BLaER1 treated with 17β-estradiol and CSF1 and Interleukin-3, amounts not matched to agents 10 nM and 100 nM (cell line): ENCODE measurements around the gene OFD1.

Experiments used
- H3K27ac ChIP-seq, 11 experiments: shearing (Covaris generic); formaldehyde crosslinking; 2 replicates each; pipeline ENCODE4 v1.8.1; 2022
- H3K27me3 ChIP-seq, 11 experiments: shearing (Covaris generic); formaldehyde crosslinking; 2 replicates each; pipeline ENCODE4 v1.8.1; 2022
- H3K36me3 ChIP-seq, 11 experiments: shearing (Covaris generic); formaldehyde crosslinking; 2 replicates each; pipeline ENCODE4 v1.8.1; 2022
- H3K4me1 ChIP-seq, 10 experiments: shearing (Covaris generic); formaldehyde crosslinking; 2 replicates each; pipeline ENCODE4 v1.8.1; 2022
- H3K4me2 ChIP-seq, 11 experiments: shearing (Covaris generic); formaldehyde crosslinking; 2 replicates each; pipeline ENCODE4 v1.8.1; 2022
- H3K4me3 ChIP-seq, 10 experiments: shearing (Covaris generic); formaldehyde crosslinking; 2 replicates each; pipeline ENCODE4 v1.8.1; 2022
- H3K9ac ChIP-seq, 11 experiments: shearing (Covaris generic); formaldehyde crosslinking; 2 replicates each; pipeline ENCODE4 v1.8.1; 2022
- H3K9me3 ChIP-seq, 11 experiments: shearing (Covaris generic); formaldehyde crosslinking; replicated peaks in 1 of 11; 2 replicates each; pipeline ENCODE4 v1.8.1; 2022
- H4K20me1 ChIP-seq, 11 experiments: shearing (Covaris generic); formaldehyde crosslinking; 2 replicates each; pipeline ENCODE4 v1.8.1; 2022
- Cebpa-rat ChIP-seq, 11 experiments: shearing (Covaris generic); IDR thresholded peaks; 2 replicates each; pipeline ENCODE4 v1.8.1; 2022

OFD1 gene

DNA sequence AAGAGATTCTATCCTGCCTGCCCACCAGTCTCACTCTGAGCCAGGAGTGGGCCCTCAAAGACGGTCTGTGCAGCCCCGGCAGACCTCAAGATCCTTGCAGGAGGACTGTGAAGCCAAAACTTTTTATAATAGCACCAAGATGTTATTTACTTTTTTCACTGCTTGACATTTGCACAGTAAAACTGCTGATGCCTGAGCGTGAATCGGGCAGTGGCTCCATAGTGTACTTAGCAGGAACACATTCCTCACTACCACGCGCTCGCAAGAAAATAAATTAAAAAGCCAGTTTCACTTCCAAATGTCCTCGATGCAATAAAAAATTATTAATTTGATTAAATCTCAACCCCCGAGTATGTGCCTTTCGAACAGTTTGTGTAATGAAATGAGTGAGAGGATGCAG, 59.9 kb downstream of the OFD1 start:
- peaks cover 0 to 8% (median 0%) of the 10 kb centered on the region in 11 experiments; a peak in 6 of 22 replicates for H4K20me1 ChIP-seq
- no peaks in the 10 kb centered on the region for H3K36me3 ChIP-seq
- no peak for TF ChIP-seq Cebpa-rat (IDR thresholded peaks at IDR 0.05)
- H3K4me2 ChIP-seq, result no peak overlapping the region
- peaks cover 0 to 11% (median under 1%) of the 10 kb centered on the region in 11 experiments; a peak in 7 of 22 replicates for H3K9me3 ChIP-seq
- H3K4me3 ChIP-seq, result no peak overlapping the region
- H3K27ac ChIP-seq, result no peak overlapping the region
- no peaks in the 10 kb centered on the region for H3K4me1 ChIP-seq
- peaks cover 93 to 100% (median 99%) of the 10 kb centered on the region in 11 experiments for H3K27me3 ChIP-seq
- H3K9ac ChIP-seq, result no peak overlapping the region

DNA sequence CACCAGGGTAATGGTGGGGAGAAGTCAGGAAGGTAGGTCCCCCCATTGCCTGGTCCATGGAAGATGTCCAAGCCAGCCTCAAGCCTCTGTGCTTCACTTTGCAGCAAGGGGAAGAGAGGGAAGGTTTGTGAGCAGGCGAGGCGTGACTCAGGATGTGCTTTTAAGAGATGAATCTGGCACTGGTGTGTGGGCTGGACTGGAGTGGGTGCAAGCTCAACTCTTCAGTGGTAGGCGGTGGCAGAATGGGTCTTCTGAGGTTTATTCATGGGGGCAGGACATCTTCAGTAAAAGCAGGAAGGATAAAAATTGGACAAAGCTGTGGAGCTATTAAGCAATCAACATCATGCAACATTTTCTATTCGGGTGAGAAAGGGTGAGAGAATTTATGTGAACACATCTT, 63.0 kb downstream of the OFD1 start:
- H3K9ac ChIP-seq, result no peak overlapping the region
- H4K20me1 ChIP-seq, result peaks cover 0 to 12% (median 0%) of the 10 kb centered on the region in 11 experiments; a peak in 6 of 22 replicates
- no peak overlapping the region for H3K4me2 ChIP-seq
- H3K4me3 ChIP-seq, result no peak overlapping the region
- no peaks in the 10 kb centered on the region for H3K36me3 ChIP-seq
- no peaks in the 10 kb centered on the region for H3K4me1 ChIP-seq
- H3K27me3 ChIP-seq, result peaks cover 95 to 100% (median 100%) of the 10 kb centered on the region in 11 experiments
- peaks cover 0 to 27% (median 9%) of the 10 kb centered on the region in 11 experiments; a peak in 14 of 22 replicates for H3K9me3 ChIP-seq
- TF ChIP-seq Cebpa-rat (IDR thresholded peaks at IDR 0.05), result no peak
- no peak overlapping the region for H3K27ac ChIP-seq

DNA sequence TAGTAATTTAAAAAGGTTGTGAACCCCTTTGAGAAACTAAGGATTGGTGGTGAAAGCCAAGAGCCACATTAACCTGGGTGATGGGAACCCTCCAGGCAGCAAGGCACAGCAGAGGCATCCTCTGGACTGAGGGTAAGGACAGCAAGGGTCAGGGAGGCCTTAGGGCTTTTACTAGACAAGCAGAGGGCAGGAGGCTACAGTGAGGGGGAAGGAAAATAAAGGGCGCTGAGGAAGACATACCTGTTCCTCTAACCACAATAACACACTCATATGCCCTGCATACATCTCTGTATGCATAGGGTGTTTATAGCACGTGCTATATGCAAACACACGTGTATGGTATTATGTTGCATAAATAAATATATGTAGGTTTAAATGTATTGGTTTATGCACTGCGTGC, 63.6 kb downstream of the OFD1 start:
- Histone ChIP-seq H3K4me3 (no peak overlapping the region), H3K9ac (no peak overlapping the region), H4K20me1 (peaks cover 0 to 14% (median 0%) of the 10 kb centered on the region in 11 experiments; a peak in 6 of 22 replicates), H3K4me2 (no peak overlapping the region), H3K4me1 (no peaks in the 10 kb centered on the region), H3K9me3 (peaks cover 0 to 27% (median 9%) of the 10 kb centered on the region in 11 experiments; a peak in 14 of 22 replicates), H3K27ac (no peak overlapping the region), H3K36me3 (no peaks in the 10 kb centered on the region), H3K27me3 (peaks cover 95 to 100% (median 100%) of the 10 kb centered on the region in 11 experiments)
- no peak for TF ChIP-seq Cebpa-rat (IDR thresholded peaks at IDR 0.05)

DNA sequence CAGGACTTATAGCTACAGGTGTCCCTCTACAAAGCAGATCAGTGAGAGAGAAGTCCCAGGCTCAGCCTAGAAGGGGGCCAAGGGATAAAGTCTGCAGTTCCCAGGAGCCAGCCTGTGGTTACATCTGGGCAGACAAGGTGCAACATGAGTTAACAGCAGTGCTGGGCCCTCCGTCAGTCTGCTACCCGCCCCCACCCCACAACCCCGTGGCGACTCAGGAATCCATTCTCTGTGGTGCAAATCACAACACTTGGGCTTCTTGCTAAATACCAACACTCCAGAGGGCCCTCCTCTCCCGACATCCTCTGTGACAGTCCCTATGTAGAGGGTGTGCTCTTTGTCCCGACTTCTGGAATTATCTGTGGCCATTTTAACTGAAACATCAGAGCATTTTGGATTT, 68.6 kb downstream of the OFD1 start:
- Histone ChIP-seq H3K4me3 (no peak overlapping the region), H4K20me1 (peaks cover 0 to 14% (median 0%) of the 10 kb centered on the region in 11 experiments; a peak in 4 of 22 replicates), H3K9ac (no peak overlapping the region), H3K4me1 (peaks cover 0 to 7% (median 3%) of the 10 kb centered on the region in 10 experiments; a peak in 6 of 20 replicates), H3K27me3 (peaks cover 97 to 100% (median 100%) of the 10 kb centered on the region in 11 experiments), H3K4me2 (no peak overlapping the region), H3K36me3 (no peaks in the 10 kb centered on the region), H3K27ac (no peak overlapping the region), H3K9me3 (peaks cover 0 to 19% (median 9%) of the 10 kb centered on the region in 11 experiments; a peak in 14 of 22 replicates)
- TF ChIP-seq Cebpa-rat (IDR thresholded peaks at IDR 0.05), result no peak

DNA sequence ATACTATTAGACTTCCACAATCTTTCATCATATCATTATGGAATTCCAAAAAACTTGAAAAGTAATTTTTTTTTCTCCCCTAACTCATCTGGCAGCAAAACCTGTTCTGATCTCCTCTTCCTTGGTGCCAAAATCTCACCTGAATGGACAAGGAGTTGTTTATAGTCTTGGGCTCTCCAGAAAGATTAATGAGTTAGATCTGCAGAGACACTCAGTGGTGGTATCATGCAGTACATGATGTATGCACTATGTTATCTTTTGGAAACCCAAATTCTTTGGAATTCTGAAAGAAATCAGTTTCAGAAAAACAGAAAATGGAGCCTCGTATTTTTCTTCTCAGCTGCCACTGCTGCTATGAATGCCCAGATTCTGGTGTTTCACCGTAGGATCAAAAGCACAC, 70.7 kb downstream of the OFD1 start:
- no peak overlapping the region for H3K4me2 ChIP-seq
- H3K9ac ChIP-seq, result no peak overlapping the region
- peaks cover 0 to 10% (median 5%) of the 10 kb centered on the region in 10 experiments; a peak in 6 of 20 replicates for H3K4me1 ChIP-seq
- TF ChIP-seq Cebpa-rat (IDR thresholded peaks at IDR 0.05), result no peak
- peaks cover 0 to 9% (median 3%) of the 10 kb centered on the region in 11 experiments; a peak in 9 of 22 replicates for H3K9me3 ChIP-seq
- no peak overlapping the region for H3K27ac ChIP-seq
- peaks cover 98 to 100% (median 100%) of the 10 kb centered on the region in 11 experiments for H3K27me3 ChIP-seq
- H4K20me1 ChIP-seq, result peaks cover 0 to 11% (median 0%) of the 10 kb centered on the region in 11 experiments; a peak in 3 of 22 replicates
- H3K36me3 ChIP-seq, result no peaks in the 10 kb centered on the region
- H3K4me3 ChIP-seq, result no peak overlapping the region

DNA sequence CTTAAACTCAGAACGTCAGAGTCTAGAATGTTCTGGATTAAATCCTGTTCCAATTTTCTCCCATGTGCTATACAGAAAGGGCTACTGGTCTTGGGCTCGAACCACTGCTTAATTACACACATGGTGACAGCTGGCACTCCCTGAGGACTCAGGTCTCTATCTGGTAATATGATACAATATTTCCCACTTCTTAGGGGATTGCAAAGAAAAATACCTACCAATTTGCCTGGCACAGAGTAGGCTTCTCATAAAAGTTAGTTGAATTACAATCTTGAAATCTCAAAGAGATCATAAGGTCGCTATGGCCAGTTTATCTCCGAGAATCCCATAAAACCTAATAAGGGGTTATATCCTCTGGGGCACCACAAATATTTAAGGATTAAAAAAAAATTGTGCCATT, 73.7 kb downstream of the OFD1 start:
- no peaks in the 10 kb centered on the region for H3K36me3 ChIP-seq
- peaks cover 96 to 100% (median 99%) of the 10 kb centered on the region in 11 experiments for H3K27me3 ChIP-seq
- H3K4me1 ChIP-seq, result peaks cover 0 to 10% (median 5%) of the 10 kb centered on the region in 10 experiments; a peak in 6 of 20 replicates
- no peak overlapping the region for H3K27ac ChIP-seq
- H3K4me3 ChIP-seq, result no peak overlapping the region
- H3K9me3 ChIP-seq, result no peaks in the 10 kb centered on the region; a peak in 1 of 22 replicates
- H4K20me1 ChIP-seq, result peaks cover 0 to 3% (median 0%) of the 10 kb centered on the region in 11 experiments; a peak in 2 of 22 replicates
- no peak overlapping the region for H3K9ac ChIP-seq
- H3K4me2 ChIP-seq, result peak overlapping the region in 4 of 11 experiments; percentile 5 to 28 (median 22); a peak in 4 of 22 replicates
- TF ChIP-seq Cebpa-rat (IDR thresholded peaks at IDR 0.05), result no peak

DNA sequence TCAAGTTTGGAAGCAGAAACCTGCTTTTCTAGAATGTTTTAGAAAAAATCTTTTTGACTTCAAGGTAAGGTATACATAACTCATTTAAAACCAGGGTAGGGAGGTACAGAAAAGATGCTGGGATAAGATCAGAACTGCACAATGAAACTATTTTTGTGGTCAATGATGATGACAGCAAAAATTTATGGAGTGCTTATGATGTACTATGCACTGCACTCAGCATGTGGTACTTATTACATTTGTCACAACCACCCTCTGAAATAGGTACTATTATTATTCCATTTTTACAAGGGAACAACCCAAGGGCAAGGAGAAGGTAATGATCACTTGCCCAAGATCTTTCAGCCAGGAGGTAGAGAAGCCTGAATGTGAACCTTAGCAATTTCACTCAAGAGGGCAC, 74.3 kb downstream of the OFD1 start:
- Histone ChIP-seq H3K4me3 (no peak overlapping the region), H3K36me3 (no peaks in the 10 kb centered on the region), H3K4me1 (peaks cover 0 to 10% (median 5%) of the 10 kb centered on the region in 10 experiments; a peak in 6 of 20 replicates), H3K27me3 (peaks cover 96 to 100% (median 99%) of the 10 kb centered on the region in 11 experiments), H3K9me3 (no peaks in the 10 kb centered on the region; a peak in 1 of 22 replicates), H4K20me1 (no peaks in the 10 kb centered on the region; a peak in 1 of 22 replicates), H3K27ac (no peak overlapping the region), H3K9ac (no peak overlapping the region), H3K4me2 (0 out of 22 replicates have a peak overlapping the region, but pooled peaks of 1 of the 11 experiments have one; percentile 21)
- TF ChIP-seq Cebpa-rat (IDR thresholded peaks at IDR 0.05), result no peak

DNA sequence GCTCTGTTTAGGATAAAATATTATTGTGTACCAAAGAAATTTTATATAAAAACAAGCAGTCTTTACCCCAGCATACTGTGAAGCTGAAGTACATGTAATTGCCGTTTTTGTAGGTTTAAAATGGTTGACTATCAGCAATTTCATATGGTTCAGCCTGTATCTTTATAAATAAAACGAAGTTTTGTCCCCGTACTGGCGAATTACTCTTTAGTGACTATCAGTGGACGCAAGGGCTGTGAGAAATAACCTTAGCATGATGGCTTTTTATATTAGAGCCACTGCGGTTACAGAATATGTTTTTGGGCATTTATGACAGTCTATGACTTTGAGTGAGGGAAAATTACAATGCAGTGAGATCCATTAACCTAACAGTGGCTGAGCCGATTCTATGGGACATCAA, 81.1 kb downstream of the OFD1 start:
- Histone ChIP-seq H3K27ac (no peak overlapping the region), H3K9ac (no peak overlapping the region), H3K4me3 (no peak overlapping the region), H3K36me3 (no peaks in the 10 kb centered on the region), H3K9me3 (0 out of 22 replicates have a peak, but pooled peaks cover 0 to 5% (median 0%) of the 10 kb centered on the region in 11 experiments), H4K20me1 (no peaks in the 10 kb centered on the region; a peak in 2 of 22 replicates), H3K4me2 (no peak overlapping the region), H3K4me1 (no peaks in the 10 kb centered on the region), H3K27me3 (peaks cover 98 to 100% (median 100%) of the 10 kb centered on the region in 11 experiments)
- TF ChIP-seq Cebpa-rat (IDR thresholded peaks at IDR 0.05), result no peak

DNA sequence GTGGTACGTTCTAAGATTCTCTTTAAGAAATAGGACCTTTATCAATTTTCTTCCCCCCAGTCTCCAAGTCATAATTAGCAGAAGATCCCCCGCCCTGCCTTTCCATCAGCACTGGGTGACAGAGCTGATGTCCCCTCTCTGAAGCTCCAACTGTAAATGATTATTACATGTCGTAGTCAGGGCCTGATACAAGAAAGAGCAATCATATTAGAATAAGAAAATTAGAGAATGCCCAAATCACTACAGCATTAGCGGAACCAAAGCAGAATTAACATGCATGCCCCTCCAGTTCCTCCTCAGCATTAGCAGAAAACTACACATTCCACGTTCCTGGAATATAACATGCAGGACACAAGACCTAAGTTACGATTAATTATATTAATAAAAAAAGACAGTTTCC, 81.6 kb downstream of the OFD1 start:
- Histone ChIP-seq H3K9me3 (0 out of 22 replicates have a peak, but pooled peaks cover 0 to 5% (median 0%) of the 10 kb centered on the region in 11 experiments), H3K27ac (no peak overlapping the region), H4K20me1 (no peaks in the 10 kb centered on the region; a peak in 2 of 22 replicates), H3K4me1 (no peaks in the 10 kb centered on the region), H3K4me3 (no peak overlapping the region), H3K9ac (no peak overlapping the region), H3K27me3 (peaks cover 98 to 100% (median 100%) of the 10 kb centered on the region in 11 experiments), H3K4me2 (no peak overlapping the region), H3K36me3 (no peaks in the 10 kb centered on the region)
- no peak for TF ChIP-seq Cebpa-rat (IDR thresholded peaks at IDR 0.05)
